ENCODE data around the gene GRIN1.

GRIN1 gene

GRCh38 chr9:137172901-137173795, 34.2 kb downstream of the GRIN1 start:
- no peak for TF ChIP-seq CTCF (IDR thresholded peaks at IDR 0.05)

GRCh38 chr9:137173796-137174664, 35.1 kb downstream of the GRIN1 start:
- TF ChIP-seq CTCF (IDR thresholded peaks at IDR 0.05), result no peak

GRCh38 chr9:137174722-137175293, 35.9 kb downstream of the GRIN1 start:
- TF ChIP-seq CTCF (IDR thresholded peaks at IDR 0.05), result no peak

GRCh38 chr9:137175345-137175961, 36.5 kb downstream of the GRIN1 start:
- TF ChIP-seq CTCF (IDR thresholded peaks at IDR 0.05), result no peak

GRCh38 chr9:137176302-137177182, 37.6 kb downstream of the GRIN1 start:
- peak; percentile 77 for TF ChIP-seq CTCF (IDR thresholded peaks at IDR 0.05)

GRCh38 chr9:137178201-137178938, 39.4 kb downstream of the GRIN1 start:
- no peak for TF ChIP-seq CTCF (IDR thresholded peaks at IDR 0.05)

All from LNCAP (cell line).